ENCODE data around the gene ADAM33. TPM values are rescaled to one million over a fixed set of nuclear protein-coding genes. Genes with fewer than 3 reads are reported as not detected.

ADAM33 gene
- total RNA-seq, 1 experiment from 2014 or later: not detected

DNA sequence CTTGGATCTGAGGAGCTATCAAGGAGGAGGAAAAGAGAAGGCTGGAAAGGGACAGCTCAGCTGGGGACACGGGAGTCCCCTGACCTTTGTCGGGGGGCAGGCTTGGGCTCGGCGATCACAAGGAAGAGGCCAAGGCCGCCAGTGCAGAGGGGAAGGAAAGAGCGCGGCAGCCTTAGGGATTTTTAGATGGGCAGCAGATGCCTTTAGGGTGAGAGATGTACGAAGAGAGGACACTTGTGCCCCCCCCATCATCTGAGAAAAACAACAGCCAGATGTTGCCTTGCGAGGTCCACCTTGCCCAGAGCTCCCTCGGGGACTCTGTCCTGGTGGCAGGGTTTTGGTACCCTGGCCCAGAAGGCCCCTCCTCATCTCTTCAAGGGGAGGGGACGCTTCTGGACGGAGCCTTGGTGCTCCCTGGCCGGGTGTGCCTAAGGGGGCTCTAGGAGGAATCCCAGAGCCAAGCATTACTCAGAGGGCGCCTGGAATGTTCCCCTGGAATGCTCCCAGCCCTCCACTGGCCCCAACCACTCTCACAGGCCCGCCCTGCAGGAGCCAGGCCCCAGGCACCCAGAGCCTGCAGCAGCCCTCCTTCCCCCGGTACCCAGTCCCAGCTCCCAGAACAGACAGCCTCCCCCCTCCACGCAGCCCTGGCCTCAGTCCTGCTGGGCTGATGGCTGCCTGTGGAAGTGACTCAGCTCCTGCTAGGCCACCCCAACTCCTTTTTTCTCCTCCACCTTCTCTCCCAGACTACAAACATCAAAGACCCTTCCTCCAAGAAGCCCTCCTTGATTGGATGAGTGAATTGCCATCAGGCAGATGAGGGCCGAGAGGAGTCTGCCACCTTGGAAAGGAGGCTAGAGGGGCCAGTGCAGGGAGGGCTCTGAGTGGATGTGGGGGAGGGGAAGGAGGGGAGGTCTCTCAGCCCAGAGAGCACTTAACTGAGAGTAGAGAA is 1.8 kb downstream of the ADAM33 start:
- H3K27me3 Mint-ChIP-seq (ENCODE audit: insufficient read depth, unreplicated experiment): peaks cover 19% of the 10 kb centered on the region
- CTCF ChIA-PET: interaction anchor here (0.6 to 8.9 kb wide), 7 partner anchors 29 to 361 kb away, joined by 3 to 154 read pairs (median 3); partner anchors contain the start of gene ADISSP
- H3K27ac Mint-ChIP-seq (ENCODE audit: low read depth, unreplicated experiment): no peak overlapping the region
- DNase-seq (ENCODE audit: unreplicated experiment): no peak
- intact Hi-C loops (cut with micrococcal nuclease): loop anchor here (10.0 kb wide), 1 partner anchor 115 kb away; no protein-coding TSS in a partner anchor
- no peaks in the 10 kb centered on the region for H3K4me1 Mint-ChIP-seq (ENCODE audit: insufficient read depth, unreplicated experiment)
- no peak overlapping the region for H3K4me3 Mint-ChIP-seq (ENCODE audit: unreplicated experiment)
- TF ChIP-seq, protein P1, sequence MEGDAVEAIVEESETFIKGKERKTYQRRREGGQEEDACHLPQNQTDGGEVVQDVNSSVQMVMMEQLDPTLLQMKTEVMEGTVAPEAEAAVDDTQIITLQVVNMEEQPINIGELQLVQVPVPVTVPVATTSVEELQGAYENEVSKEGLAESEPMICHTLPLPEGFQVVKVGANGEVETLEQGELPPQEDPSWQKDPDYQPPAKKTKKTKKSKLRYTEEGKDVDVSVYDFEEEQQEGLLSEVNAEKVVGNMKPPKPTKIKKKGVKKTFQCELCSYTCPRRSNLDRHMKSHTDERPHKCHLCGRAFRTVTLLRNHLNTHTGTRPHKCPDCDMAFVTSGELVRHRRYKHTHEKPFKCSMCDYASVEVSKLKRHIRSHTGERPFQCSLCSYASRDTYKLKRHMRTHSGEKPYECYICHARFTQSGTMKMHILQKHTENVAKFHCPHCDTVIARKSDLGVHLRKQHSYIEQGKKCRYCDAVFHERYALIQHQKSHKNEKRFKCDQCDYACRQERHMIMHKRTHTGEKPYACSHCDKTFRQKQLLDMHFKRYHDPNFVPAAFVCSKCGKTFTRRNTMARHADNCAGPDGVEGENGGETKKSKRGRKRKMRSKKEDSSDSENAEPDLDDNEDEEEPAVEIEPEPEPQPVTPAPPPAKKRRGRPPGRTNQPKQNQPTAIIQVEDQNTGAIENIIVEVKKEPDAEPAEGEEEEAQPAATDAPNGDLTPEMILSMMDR (IDR thresholded peaks at IDR 0.05; ENCODE audit: unreplicated experiment): no peak
- no TSS peak for BruUV-seq (replicated peaks)
- no peaks in the 10 kb centered on the region for H3K36me3 Mint-ChIP-seq (ENCODE audit: insufficient read depth, unreplicated experiment)
- H3K9me3 Mint-ChIP-seq (ENCODE audit: unreplicated experiment): no peaks in the 10 kb centered on the region
- POLR2A ChIA-PET: interaction anchor here (0.6 kb wide), 1 partner anchor 106 kb away, joined by 3 read pairs; no protein-coding TSS in a partner anchor

DNA sequence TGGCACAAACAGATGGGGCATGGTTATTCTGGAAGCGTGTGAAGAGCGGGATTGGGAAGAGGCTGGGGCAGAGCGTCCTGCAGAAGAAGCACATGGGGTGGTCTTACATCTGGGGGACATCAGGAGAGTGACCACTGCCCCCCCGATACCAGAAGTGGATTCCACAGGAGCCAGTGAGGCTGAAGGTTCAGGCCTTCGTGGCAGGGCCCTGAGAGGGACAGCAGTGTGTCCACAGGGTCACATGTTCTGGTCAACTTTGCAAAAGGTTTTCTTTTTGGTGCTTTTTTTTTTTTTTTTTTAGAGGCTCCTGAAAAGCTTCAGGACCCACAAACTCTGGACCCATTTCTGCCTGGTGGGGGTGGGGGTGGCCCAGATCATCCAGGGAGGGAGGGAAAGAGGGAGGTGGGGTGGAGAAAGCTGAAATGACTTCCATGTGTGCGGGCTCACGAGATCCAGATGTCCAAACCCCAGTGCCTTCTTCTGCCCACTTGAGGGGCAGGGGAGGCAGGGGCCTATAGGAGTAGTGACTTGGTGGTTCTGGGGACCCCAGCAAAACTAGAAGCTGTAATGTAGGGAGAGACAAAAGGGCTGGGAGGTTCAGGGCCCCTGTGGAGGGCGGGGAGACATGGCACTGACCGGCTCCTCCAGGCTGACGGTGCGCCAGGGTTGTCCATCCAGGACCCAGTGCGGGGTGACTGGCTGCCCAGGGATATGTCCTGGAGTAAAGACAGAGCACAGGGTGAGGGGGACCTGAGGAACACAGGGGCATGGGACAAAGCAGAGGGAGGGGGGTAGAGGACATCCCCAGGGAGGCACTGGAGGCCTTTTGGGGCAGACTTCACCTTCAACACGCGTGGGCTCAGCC is 2.7 kb downstream of the ADAM33 start:
- ChIA-PET CTCF (interaction anchor here (0.6 to 8.9 kb wide), 16 partner anchors 8 to 932 kb away, joined by 3 to 154 read pairs (median 5); partner anchors contain the start of genes ADISSP and SPEF1), POLR2A (no interaction called here)
- H3K4me3 Mint-ChIP-seq (ENCODE audit: unreplicated experiment): no peak overlapping the region
- no peaks in the 10 kb centered on the region for H3K36me3 Mint-ChIP-seq (ENCODE audit: insufficient read depth, unreplicated experiment)
- H3K4me1 Mint-ChIP-seq (ENCODE audit: insufficient read depth, unreplicated experiment): no peaks in the 10 kb centered on the region
- intact Hi-C loops (cut with micrococcal nuclease): loop anchor here (10.0 kb wide), 1 partner anchor 114 kb away; no protein-coding TSS in a partner anchor
- H3K27me3 Mint-ChIP-seq (ENCODE audit: insufficient read depth, unreplicated experiment): peaks cover 28% of the 10 kb centered on the region
- H3K9me3 Mint-ChIP-seq (ENCODE audit: unreplicated experiment): no peaks in the 10 kb centered on the region
- TF ChIP-seq, protein P1 (IDR thresholded peaks at IDR 0.05; ENCODE audit: unreplicated experiment): no peak
- no TSS peak for BruUV-seq (replicated peaks)
- no peak overlapping the region for H3K27ac Mint-ChIP-seq (ENCODE audit: low read depth, unreplicated experiment)
- no peak for DNase-seq (ENCODE audit: unreplicated experiment)

DNA sequence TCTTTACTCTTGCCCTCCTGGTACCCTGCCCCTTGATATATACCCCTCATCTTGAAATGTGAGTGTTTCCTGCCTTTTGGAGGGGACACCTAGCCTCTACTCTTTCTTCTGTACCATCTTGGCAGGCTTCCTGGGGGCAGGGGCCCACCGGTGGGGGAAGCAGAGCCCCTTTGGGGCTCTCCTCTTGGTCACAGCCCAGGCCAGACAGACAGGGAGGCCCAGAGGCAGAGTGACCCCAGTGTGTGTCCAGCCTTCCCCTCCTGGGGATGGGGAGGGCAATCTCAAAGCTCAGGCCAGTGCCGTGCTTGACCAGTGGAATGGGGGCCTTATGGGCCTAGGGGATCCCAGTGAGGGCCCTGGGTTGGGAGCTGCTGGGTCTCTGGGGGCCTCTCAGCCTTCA is 3.6 kb downstream of the ADAM33 start:
- Mint-ChIP-seq H3K9me3 (ENCODE audit: unreplicated experiment) (no peaks in the 10 kb centered on the region), H3K27me3 (ENCODE audit: insufficient read depth, unreplicated experiment) (peaks cover 31% of the 10 kb centered on the region), H3K4me1 (ENCODE audit: insufficient read depth, unreplicated experiment) (no peaks in the 10 kb centered on the region), H3K36me3 (ENCODE audit: insufficient read depth, unreplicated experiment) (no peaks in the 10 kb centered on the region), H3K4me3 (ENCODE audit: unreplicated experiment) (no peak overlapping the region), H3K27ac (ENCODE audit: low read depth, unreplicated experiment) (no peak overlapping the region)
- intact Hi-C loops (cut with micrococcal nuclease): loop anchor here (10.0 kb wide), 1 partner anchor 113 kb away; no protein-coding TSS in a partner anchor
- no peak for DNase-seq (ENCODE audit: unreplicated experiment)
- TF ChIP-seq, protein P1 (IDR thresholded peaks at IDR 0.05; ENCODE audit: unreplicated experiment): no peak
- CTCF ChIA-PET: interaction anchor here (0.6 to 8.9 kb wide), 17 partner anchors 9 to 329 kb away, joined by 3 to 154 read pairs (median 7); partner anchors contain the start of gene SPEF1
- no TSS peak for BruUV-seq (replicated peaks)
- POLR2A ChIA-PET: interaction anchor here (0.7 to 2.1 kb wide), 3 partner anchors 33 to 206 kb away, joined by 3 to 7 read pairs (median 4); partner anchors contain the start of gene SPEF1

Measured in MCF 10A (cell line).